ENCODE measurements around the gene MRPS10.

GRCh38 chr6:42249279-42249678, 31.6 kb upstream of the MRPS10 start:
- TF ChIP-seq CTCF (IDR thresholded peaks at IDR 0.05) (no peak), POLR2A (IDR thresholded peaks at IDR 0.05) (no peak), POLR2AphosphoS5 (IDR thresholded peaks at IDR 0.05) (no peak), EP300 (IDR thresholded peaks at IDR 0.05) (no peak)
